ENCODE data around the gene SEMA3C.
"Not testable (repeated sequence)": the region's sequence is repeated elsewhere in the genome, so short reads cannot be mapped to it uniquely, and the experiment has no call there.

SEMA3C gene

GRCh38 chr7:80918909-80919721 is at the start of gene SEMA3C:
SEMA3C (minus strand) TSS chr7:80919051; CDS start chr7:80916781, 2,270 bp downstream.
- peak in 13 of 14 donors; percentile 7 to 90 (median 76) for DNase-seq

DNA sequence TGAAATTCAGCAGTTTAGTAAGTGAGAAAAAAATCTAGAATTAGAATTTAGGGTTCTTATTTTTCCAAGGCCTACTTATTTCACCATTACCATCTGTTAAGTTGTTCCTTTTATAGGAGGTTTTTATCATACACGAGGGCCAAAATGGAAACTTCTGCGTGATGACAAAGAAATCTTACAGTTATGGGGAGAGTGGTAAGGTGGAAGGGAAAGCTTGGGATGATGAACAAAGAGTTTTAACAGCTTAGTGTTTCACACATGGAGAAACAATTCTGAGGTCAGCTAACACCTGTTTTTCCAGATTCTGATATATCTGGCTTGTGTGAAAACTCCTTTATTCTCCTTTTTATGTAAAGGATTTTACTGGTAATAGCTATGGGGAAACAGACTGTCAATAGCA is 49.8 kb upstream of the SEMA3C start:
- DNase-seq: no peak

DNA sequence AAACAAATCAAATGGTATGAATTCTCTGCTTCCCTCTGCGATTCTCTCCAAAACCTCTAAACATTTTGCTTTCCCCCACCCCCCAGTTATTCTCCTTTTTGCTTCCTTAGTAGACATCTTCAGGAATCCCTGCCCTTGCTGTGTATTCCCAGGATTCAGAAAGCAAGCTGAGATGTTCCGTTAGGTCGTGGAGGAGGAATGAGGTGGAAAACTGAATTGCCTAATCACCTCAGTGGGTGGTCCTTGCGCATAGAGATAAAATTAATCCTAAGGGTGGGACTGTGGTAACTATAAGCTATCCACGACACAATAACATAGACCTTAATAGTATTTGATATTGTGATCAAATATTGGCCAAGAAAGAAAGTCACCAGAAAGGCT is 49.1 kb upstream of the SEMA3C start:
- DNase-seq: no peak

- no peak for DNase-seq
Measured at GRCh38 chr7:80967071-80967916, 48.4 kb upstream of the SEMA3C start.

DNA sequence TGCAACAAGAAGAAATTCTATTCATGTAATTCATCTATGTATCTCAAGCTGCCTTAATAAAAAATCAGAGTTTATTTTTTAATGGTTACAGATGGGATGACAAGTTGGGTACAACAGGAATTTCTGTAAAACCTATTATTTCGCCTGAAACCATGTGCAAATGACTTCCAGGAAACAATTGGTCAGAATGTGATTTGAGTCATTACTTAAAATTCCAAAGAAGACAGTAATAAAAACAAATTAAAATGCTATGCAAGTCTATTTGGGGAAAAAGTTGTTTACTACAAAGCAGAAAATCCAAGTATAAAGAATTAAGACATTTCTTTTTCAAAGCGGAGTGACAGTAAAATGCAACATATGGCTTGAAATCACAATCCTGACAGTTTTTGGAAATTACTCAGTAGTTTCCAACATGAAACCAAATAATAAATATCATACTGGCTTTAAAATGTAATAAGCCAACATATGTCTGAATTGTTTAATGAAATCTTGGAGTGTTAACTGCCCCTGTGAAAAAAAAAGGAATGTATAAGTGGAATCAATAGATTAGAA is 41.5 kb upstream of the SEMA3C start:
- no peak for DNase-seq

DNA sequence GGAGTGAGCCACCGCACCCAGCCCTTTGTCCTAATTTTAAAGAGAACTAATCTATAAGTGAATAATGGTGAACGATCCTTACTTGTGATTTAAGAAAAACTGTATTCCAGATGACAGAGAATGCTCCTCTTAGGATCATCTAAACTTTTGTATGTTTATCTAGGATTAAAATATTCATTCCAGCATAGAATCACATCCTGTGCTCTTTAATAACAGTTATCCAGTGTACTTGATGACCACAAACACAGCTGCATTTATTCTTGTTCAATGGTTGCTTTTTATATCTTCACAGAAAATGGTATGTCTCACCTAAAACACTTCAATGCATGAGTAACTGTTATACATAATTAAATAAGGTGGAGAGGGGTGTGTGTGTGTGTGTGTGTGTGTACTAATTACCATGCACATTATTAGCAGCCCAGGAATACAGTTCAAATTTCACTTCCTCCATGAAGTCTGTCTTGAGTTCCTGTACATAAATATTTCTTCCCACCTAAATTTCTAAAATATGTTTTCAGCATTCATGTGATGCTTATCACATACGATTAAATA is 38.5 kb upstream of the SEMA3C start:
- no peak for DNase-seq

DNA sequence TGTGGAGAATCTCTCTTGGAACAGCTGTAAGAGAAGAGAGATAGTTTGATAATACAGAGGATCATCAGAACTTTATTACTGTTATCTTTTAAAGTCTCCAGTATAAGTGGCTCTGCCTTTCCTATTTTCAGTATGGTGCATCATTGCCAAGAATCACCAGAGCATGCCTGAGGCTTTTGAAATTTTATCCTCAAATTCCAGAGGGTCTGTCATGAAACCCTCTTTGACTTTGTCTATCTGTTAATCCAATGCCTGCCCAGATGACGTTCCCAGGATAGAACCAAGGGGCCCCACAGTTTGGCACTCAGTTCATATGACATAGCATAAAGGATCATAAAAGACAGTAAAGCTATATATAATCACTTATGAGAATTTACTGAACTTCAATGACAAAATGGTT is 35.3 kb upstream of the SEMA3C start:
- DNase-seq: no peak

DNA sequence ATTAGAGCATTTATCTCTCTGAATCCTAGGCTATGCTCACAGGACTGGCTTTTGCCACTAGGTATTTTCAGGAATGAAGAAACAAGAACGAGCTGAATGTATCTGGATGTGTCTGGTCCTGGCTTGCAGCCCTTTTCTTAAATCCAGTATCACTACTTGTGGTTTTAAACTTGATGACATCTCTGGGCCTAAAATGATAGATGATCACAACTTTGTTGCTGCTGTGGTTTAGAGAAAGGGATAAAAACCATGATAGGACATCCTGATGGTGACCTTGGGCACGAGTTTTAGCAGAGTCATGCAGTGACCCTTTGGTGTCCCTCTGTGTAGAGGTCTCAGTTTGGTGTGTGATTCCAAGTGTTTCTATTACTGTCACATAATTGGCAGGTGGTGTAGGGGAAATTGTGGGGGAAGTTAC is 31.7 kb upstream of the SEMA3C start:
- DNase-seq: no peak

DNA sequence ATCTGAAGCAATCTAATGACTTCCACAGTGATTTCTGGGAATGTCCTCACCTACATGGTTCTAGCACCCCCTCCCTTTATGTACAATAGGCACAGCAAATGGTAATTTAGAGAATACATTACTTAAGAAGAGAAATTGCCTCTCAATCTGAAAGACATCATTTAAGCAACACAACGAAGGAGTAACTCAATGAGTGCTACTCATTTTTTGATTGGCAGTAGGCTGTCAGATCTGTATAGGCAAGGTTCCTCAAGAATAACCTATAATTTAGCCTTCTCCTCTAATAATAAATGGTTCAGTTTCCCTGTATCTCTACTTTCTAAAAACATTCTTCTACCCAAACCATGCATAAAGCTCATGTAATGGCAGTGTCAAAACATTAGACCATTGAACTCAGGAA is 30.6 kb upstream of the SEMA3C start:
- DNase-seq: no peak

DNA sequence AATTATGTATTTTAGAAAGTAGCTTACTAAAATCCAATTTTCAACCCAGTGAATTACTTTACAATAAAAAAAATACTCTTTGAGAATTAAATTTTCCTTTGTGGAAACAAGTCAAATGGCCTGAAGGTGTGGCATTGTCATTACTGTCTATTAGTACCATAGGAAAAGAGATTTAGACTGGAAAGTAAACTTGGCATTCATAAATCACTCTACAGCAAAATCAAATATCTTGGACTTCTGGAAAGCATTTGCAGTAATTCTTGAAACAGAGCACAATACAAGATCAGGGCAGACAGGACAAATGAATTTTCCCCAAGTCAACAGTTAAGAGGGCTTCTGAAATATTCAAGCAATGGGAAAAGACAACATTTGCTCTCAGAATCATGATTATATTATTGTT is 28.0 kb upstream of the SEMA3C start:
- DNase-seq: no peak

- no peak for DNase-seq
Measured at GRCh38 chr7:80945976-80946375, 27.1 kb upstream of the SEMA3C start.

DNA sequence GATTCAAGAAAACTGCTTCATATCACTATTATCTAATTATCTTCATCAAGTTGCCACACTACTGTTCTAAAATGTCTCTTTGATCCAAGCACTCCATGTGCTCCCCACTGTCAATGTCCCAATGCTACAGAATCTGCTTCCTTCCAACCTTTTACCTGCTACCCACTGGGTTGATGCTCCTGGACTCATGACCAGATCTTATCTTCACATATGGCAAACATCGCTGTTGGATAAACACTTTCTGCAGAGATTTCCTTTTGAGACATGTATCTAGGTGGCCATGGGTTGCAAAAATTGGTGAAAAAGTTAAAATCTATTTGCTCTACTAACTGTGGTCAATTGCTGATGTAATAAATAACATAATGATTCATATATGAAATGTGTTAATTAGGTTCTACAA is 24.5 kb upstream of the SEMA3C start:
- no peak for DNase-seq

- DNase-seq: peak in 1 of 14 donors; percentile 2
Measured at GRCh38 chr7:80942261-80943041, 23.6 kb upstream of the SEMA3C start.

- DNase-seq: no peak
Measured at GRCh38 chr7:80941208-80941758, 22.4 kb upstream of the SEMA3C start.

- no peak for DNase-seq
Measured at GRCh38 chr7:80940539-80941207, 21.8 kb upstream of the SEMA3C start.

GRCh38 chr7:80937336-80937735 is 18.5 kb upstream of the SEMA3C start:
- no peak for DNase-seq

DNA sequence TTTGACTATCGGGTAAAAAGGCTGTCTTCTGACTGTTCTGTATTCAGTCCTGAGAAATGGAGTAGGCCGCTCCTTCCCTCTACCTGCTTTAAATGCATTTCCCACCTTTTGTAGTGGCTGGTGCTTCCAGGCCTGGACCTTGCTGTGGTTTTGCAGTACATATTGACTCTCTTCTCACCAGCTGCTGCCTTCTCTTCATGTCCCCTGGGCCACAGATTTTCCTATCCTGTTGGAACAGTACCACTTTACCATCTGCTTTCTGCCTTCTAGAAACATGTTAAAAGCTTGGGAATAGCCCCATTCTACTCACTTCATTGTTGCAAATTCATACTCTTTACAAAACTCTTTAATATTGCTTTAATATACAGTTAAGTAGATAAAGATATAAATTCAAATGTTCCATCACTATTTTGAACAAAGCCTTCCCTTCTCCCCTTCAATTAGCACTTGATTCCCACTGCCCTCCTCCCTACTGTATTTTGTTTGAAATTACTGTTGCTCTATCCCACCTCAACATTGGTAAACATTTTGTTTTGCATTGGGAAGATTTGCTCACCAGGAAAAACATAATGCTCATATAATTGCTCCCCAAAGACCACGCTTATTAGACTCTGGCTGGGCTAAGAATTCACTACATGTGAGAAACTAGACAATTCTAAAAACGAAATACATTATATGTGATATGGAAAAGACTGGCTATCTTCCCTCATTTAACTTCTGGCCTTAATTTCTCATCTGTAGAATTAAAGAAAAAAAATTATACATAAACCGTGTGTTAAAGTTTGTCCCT is 17.3 kb upstream of the SEMA3C start:
- DNase-seq: no peak

- DNase-seq: no peak
Measured at GRCh38 chr7:80934321-80934720, 15.5 kb upstream of the SEMA3C start.

DNA sequence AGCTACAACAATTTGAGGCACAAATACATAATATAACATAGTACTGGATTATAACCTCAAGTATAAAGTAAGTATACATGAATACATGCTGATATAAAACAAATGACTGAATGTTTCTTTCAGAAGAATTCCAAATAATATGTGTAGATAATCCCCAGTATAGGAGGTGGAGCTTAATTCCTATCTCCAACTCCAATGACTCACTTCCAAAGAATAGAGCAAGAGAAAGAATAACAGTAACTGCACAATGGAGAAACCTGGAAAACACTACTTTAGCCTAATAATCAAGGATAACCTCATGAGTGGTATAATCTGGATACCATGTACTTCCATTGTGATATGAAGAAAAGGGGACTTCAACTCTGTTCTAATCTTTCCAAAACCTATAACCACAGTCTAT is 13.7 kb upstream of the SEMA3C start:
- DNase-seq: no peak

- DNase-seq: no peak
Measured at GRCh38 chr7:80929619-80930018, 10.8 kb upstream of the SEMA3C start.

DNA sequence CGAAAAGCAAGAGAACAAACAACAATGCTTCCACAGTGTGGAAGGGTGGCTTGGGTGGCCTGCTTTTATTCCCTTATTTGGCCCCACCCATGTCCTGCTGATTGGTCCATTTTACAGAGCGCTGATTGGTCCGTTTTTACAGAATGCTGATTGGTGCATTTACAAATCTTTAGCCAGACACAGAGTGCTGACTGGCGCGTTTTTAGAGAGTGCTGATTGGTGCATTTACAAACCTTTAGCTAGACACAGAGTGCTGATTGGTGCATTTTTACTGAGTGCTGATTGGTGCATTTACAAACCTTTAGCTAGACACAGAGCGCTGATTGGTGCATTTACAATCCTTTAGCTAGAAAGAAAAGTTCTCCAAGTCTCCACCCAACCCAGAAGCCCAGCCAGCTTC is 8.1 kb upstream of the SEMA3C start:
- DNase-seq: not testable (repeated sequence)
